GM12878 (cell line): Measurements from ENCODE around the gene MDC1. TPM values are rescaled to one million over a fixed set of nuclear protein-coding genes. Genes with fewer than 3 reads are reported as not detected.

Experiments
- ATAC-seq: fragments of 200-7000 bp; cut with Tn5 transposase; 3 replicates; pipeline ENCODE4 v1.9.1; 2020; ENCODE audit warnings: mild to moderate bottlenecking, moderate library complexity
- BruUV-seq: library from RNA; stranded (reverse); fragments of 400-500 nt; replicated peaks from 2 replicates; lab custom pipeline; 2021; lab: Mats Ljungman, UMichigan
- CTCF ChIA-PET: fragments of 300-600 bp; sonication (Branson Sonifier 250); formaldehyde crosslinking; extraction: SDS; loops from one replicate; lab custom pipeline; 2021; ENCODE audit warnings: inconsistent platforms; lab: Yijun Ruan, JAX
- POLR2A ChIA-PET: fragments of 350-600 bp; formaldehyde crosslinking; extraction: SDS; loops from one replicate; lab custom pipeline; 2021; ENCODE audit warnings: inconsistent platforms; lab: Charles Lee
- RAD21 ChIA-PET: fragments of 300-600 bp; sonication (Branson Sonifier 250); formaldehyde crosslinking; loops from one replicate; lab custom pipeline; 2023; ENCODE audit warnings: antibody characterized with exemption; ENCODE audit not compliant: unreplicated experiment; lab: Charles Lee
- SMC1A ChIA-PET: fragments of 300-600 bp; sonication (Branson Sonifier 250); formaldehyde crosslinking; loops from one replicate; lab custom pipeline; 2023; ENCODE audit not compliant: unreplicated experiment, uncharacterized antibody; lab: Charles Lee
- DNase-seq: peaks from one replicate; pipeline ENCODE4 v3.0.0-alpha.2; 2011; ENCODE audit warnings: low read depth, low spot score
- FAIRE-seq: peaks from 3 replicates; lab custom pipeline; 2011; peaks lifted over from hg19 to GRCh38; lab: Jason Lieb, UNC
- H2AFZ ChIP-seq: 2 replicates; pipeline ENCODE4 v1.6.0; 2011; ENCODE audit warnings: low read depth, low read length, control low read depth; ENCODE audit not compliant: control insufficient read depth
- H3K27ac ChIP-seq: 2 replicates; pipeline ENCODE4 v1.5.1; 2011; ENCODE audit warnings: control low read depth; ENCODE audit not compliant: control insufficient read depth, insufficient read depth
- H3K27me3 ChIP-seq, 2 experiments: replicated peaks in 1 of 2; 2 replicates each; pipeline versions ENCODE4 v1.6.0 to v1.6.1; 2011; ENCODE audit warnings: low read length in 1 of 2; ENCODE audit not compliant: control insufficient read depth in 2 of 2, insufficient read depth in 2 of 2
- H3K36me3 ChIP-seq, 2 experiments: 2 replicates each; pipeline ENCODE4 v1.5.1; 2011; ENCODE audit warnings: low read length in 1 of 2; ENCODE audit not compliant: control insufficient read depth in 2 of 2, insufficient read depth in 2 of 2
- H3K4me1 ChIP-seq: 2 replicates; pipeline ENCODE4 v1.6.1; 2011; ENCODE audit warnings: mild to moderate bottlenecking, low read length, moderate library complexity, mixed read lengths; ENCODE audit not compliant: control insufficient read depth, insufficient read depth
- H3K4me2 ChIP-seq: 2 replicates; pipeline ENCODE4 v1.6.0; 2011; ENCODE audit warnings: control low read depth; ENCODE audit not compliant: control insufficient read depth, insufficient read depth
- H3K4me3 ChIP-seq: fragments of 200-600 bp; sonication (generic); 2 replicates; pipeline ENCODE4 v1.5.1; 2016
- H3K79me2 ChIP-seq: 2 replicates; pipeline ENCODE4 v1.6.0; 2011; ENCODE audit warnings: low read length; ENCODE audit not compliant: control insufficient read depth, insufficient read depth
- H3K9ac ChIP-seq: 2 replicates; pipeline ENCODE4 v1.8.0; 2011; ENCODE audit warnings: low read length, control low read depth, mixed read lengths; ENCODE audit not compliant: control insufficient read depth, insufficient read depth
- H3K9me3 ChIP-seq: replicated peaks from 3 replicates; pipeline ENCODE4 v1.5.1; 2011; ENCODE audit warnings: mild to moderate bottlenecking, low read length; ENCODE audit not compliant: control insufficient read depth, insufficient read depth
- H4K20me1 ChIP-seq: 2 replicates; pipeline ENCODE4 v1.6.0; 2011; ENCODE audit not compliant: control insufficient read depth, insufficient read depth
- CBFB ChIP-seq: IDR thresholded peaks from 2 replicates; pipeline ENCODE4 v1.6.1; 2016; ENCODE audit warnings: antibody characterized with exemption, low read depth
- CBX3 ChIP-seq: fragments of 200-600 bp; sonication (generic); IDR thresholded peaks from 2 replicates; pipeline ENCODE4 v1.6.1; 2016; ENCODE audit warnings: low read depth, borderline replicate concordance
- CEBPB ChIP-seq, 2 experiments: fragments of 150-350 bp in 1 of 2; IDR thresholded peaks; 2 replicates each; pipeline ENCODE4 v1.6.1; 2012 to 2014; ENCODE audit warnings: low read depth in 2 of 2, low read length in 2 of 2, borderline replicate concordance in 1 of 2, inconsistent platforms in 1 of 2
- CHD2 ChIP-seq: IDR thresholded peaks from 2 replicates; pipeline ENCODE4 v1.6.1; 2011; ENCODE audit warnings: low read depth, low read length, improper control_type of control experiment, borderline replicate concordance
- E2F8 ChIP-seq: fragments of 450-650 bp; IDR thresholded peaks from 2 replicates; pipeline ENCODE4 v1.6.1; 2018; ENCODE audit warnings: mild to moderate bottlenecking, low read depth, moderate library complexity; ENCODE audit not compliant: partially characterized antibody
- EP300 ChIP-seq, 2 experiments: fragments of 150-350 bp in 1 of 2; IDR thresholded peaks; 2 replicates each; pipeline ENCODE4 v1.6.1; 2011 to 2012; ENCODE audit warnings: low read depth in 2 of 2, low read length in 2 of 2, borderline replicate concordance in 1 of 2, improper control_type of control experiment in 1 of 2, inconsistent platforms in 1 of 2; ENCODE audit not compliant: control insufficient read depth in 1 of 2
- GATAD2B ChIP-seq: fragments of 450-650 bp; conservative IDR thresholded peaks from 2 replicates; pipeline ENCODE4 v1.6.1; 2017; ENCODE audit warnings: low read depth, mild to moderate bottlenecking, moderate library complexity
- HSF1 ChIP-seq: fragments of 150-350 bp; IDR thresholded peaks from 2 replicates; pipeline ENCODE4 v1.6.1; 2014; ENCODE audit warnings: mild to moderate bottlenecking, low read depth, low read length
- IKZF1 ChIP-seq: fragments of 450-650 bp; conservative IDR thresholded peaks from 2 replicates; pipeline ENCODE4 v1.6.1; 2017; ENCODE audit warnings: antibody characterized with exemption, mild to moderate bottlenecking
- RB1 ChIP-seq: fragments of 450-650 bp; formaldehyde crosslinking; IDR thresholded peaks from 2 replicates; pipeline ENCODE4 v1.6.1; 2017; ENCODE audit warnings: mild to moderate bottlenecking, borderline replicate concordance
- SIX5 ChIP-seq: IDR thresholded peaks from 2 replicates; pipeline ENCODE4 v1.6.1; 2011; ENCODE audit warnings: mild to moderate bottlenecking, low read depth, low read length, moderate library complexity; ENCODE audit not compliant: severe bottlenecking
- SMAD5 ChIP-seq: IDR thresholded peaks from 2 replicates; pipeline ENCODE4 v1.6.1; 2016; ENCODE audit warnings: antibody characterized with exemption, low read depth
- SMC3 ChIP-seq: IDR thresholded peaks from 2 replicates; pipeline ENCODE4 v1.6.1; 2011; ENCODE audit warnings: low read length, improper control_type of control experiment, borderline replicate concordance
- whole genome bisulfite sequencing: methylation state at CpG from one replicate; pipeline ENCODE4 v1.1.6; 2016; ENCODE audit warnings: low lambda C conversion rate; ENCODE audit not compliant: insufficient replicate concordance, insufficient coverage; ENCODE audit errors: missing lambda C conversion rate; 5-methylcytosine and 5-hydroxymethylcytosine counted together
- in situ Hi-C: fragments of 300-500 bp; cut with MboI; formaldehyde crosslinking; loops from 9 replicates; pipeline ENCODE4 v1.14.3; 2018; ENCODE audit warnings: mixed read lengths
- intact Hi-C: fragments of 100-400 bp; cut with micrococcal nuclease; formaldehyde crosslinking; loops from one replicate; pipeline ENCODE4 v1.14.2; 2022; ENCODE audit not compliant: unreplicated experiment
- polyA plus RNA-seq, 11 experiments: library from polyadenylated mRNA; depleted of rRNA in 4 of 11; unstranded in 6 of 11; stranded (reverse) in 5 of 11; fragments of >200 nt; fragmentation: Nextera tagmentation in 4 of 11; fragmentation: Illumina TruSeq in 1 of 11; extraction: Ambion mirVana in 4 of 11; extraction: Trizol in 1 of 11; gene quantifications; 1 replicate in 1 of 11; 2 replicates in 10 of 11; pipeline versions ENCODE4 v1.2.1 to v1.2.3, GENCODE V29; 2011 to 2016; ENCODE audit warnings: inconsistent platforms in 2 of 11, missing spikeins in 2 of 11, low read depth in 1 of 11
- total RNA-seq, 4 experiments: library from RNA; depleted of rRNA in 3 of 4; stranded (reverse); fragments of >200 nt in 3 of 4; fragmentation: Illumina TruSeq in 1 of 4; extraction: Trizol in 1 of 4; gene quantifications; 2 replicates each; pipeline versions ENCODE4 v1.2.1 to v1.2.3, GENCODE V29; 2013 to 2021

The MDC1 gene
- total and polyA plus RNA-seq, 10 of the 15 experiments (the other 5 are each of a cell fraction or from before 2014, with no cell fraction given), result 5.1 to 62.5 (median 22.4) TPM

GRCh38 chr6:30744054-30744805, 27.1 kb upstream of the MDC1 start, which contains the start of gene IER3 (continued):
- TF ChIP-seq CBX3 (no peak), CHD2 (0 out of 2 replicates have a peak, but pooled peaks have one; percentile 4), SMAD5 (peak; percentile 94), RB1 (peak; percentile 68; the same call in 1 of the 2 replicates), CEBPB (IDR thresholded peaks at IDR 0.05; ENCODE audit: borderline replicate concordance in 1 of 2, low read depth in 2 of 2, low read length in 2 of 2) (no peak)
- TF ChIP-seq, all 136 proteins: peak for 47

- peaks cover 37% of the 10 kb centered on the region for H3K79me2 ChIP-seq
- no peaks in the 10 kb centered on the region; the same call in 2 of the 3 replicates for H3K9me3 ChIP-seq
- peaks cover 15% of the 10 kb centered on the region for H3K4me1 ChIP-seq
- BruUV-seq, result TSS peak; percentile 97
- in situ Hi-C loops (no loop called here), intact Hi-C loops (loop anchor here (1.0 to 2.0 kb wide), 2 partner anchors 14 to 67 kb away; no protein-coding TSS in a partner anchor)
- H2AFZ ChIP-seq, result peak overlapping the region; percentile 73
- no peaks in the 10 kb centered on the region for H4K20me1 ChIP-seq
- ChIA-PET RAD21 (interaction anchor here (0.6 to 3.7 kb wide), 10 partner anchors 10 to 169 kb away, joined by 3 to 22 read pairs (median 4); partner anchors contain the start of gene DDR1), CTCF (interaction anchor here (1.0 to 2.2 kb wide), 10 partner anchors 9 to 202 kb away, joined by 3 to 8 read pairs (median 4); no protein-coding TSS in a partner anchor), POLR2A (interaction anchor here (0.7 to 9.4 kb wide), 8 partner anchors 18 to 138 kb away, joined by 3 to 89 read pairs (median 4); no protein-coding TSS in a partner anchor), SMC1A (interaction anchor here (1.1 to 10.0 kb wide), 3 partner anchors 14 to 134 kb away, joined by 4 to 122 read pairs (median 9); no protein-coding TSS in a partner anchor)
- peaks cover 6 to 10% of the 10 kb centered on the region in 2 experiments for H3K36me3 ChIP-seq
- H3K27me3 ChIP-seq, result no peaks in the 10 kb centered on the region
- FAIRE-seq (peak; percentile 73), DNase-seq (no peak), ATAC-seq (peak; percentile 24)
- H3K9ac ChIP-seq, result peak overlapping the region; percentile 73
- peak overlapping the region; percentile 89 for H3K4me2 ChIP-seq
- peak overlapping the region; percentile 72 for H3K27ac ChIP-seq
- WGBS, result 3% methylated on average over 55 of the region's 55 CpGs
- H3K4me3 ChIP-seq, result peak overlapping the region; percentile 81
- TF ChIP-seq IKZF1, result peak; percentile 18
- no peak for TF ChIP-seq RB1
- TF ChIP-seq EP300 (IDR thresholded peaks at IDR 0.05; ENCODE audit: borderline replicate concordance in 1 of 2, control insufficient read depth in 1 of 2, low read depth in 2 of 2, low read length in 2 of 2), result peak in 1 of 2 experiments; percentile 2; a peak in 1 of 4 replicates
- TF ChIP-seq CBFB, result 0 out of 2 replicates have a peak, but pooled peaks have one; percentile 5
- no peak for TF ChIP-seq SMC3
- no peak for TF ChIP-seq HSF1
- no peak; the same call in 1 of the 2 replicates for TF ChIP-seq GATAD2B
- TF ChIP-seq SIX5, result no peak
- no peak for TF ChIP-seq E2F8
Observed at GRCh38 chr6:30743099-30744053, 26.3 kb upstream of the MDC1 start.
